ENCODE results near the gene PLEKHG7. TPM values are rescaled to one million over a fixed set of nuclear protein-coding genes. Genes with fewer than 3 reads are reported as not detected.

The PLEKHG7 gene
- total RNA-seq, 1 experiment from 2014 or later: not detected

GRCh38 chr12:92733181-92733580, 30.4 kb downstream of the PLEKHG7 start:
- H3K27ac ChIP-seq (ENCODE audit: low read depth, low read length): no peak overlapping the region
- intact Hi-C loops (cut with micrococcal nuclease): no loop called here
- ChIA-PET POLR2A (no interaction called here), RAD21 (ENCODE audit: low non-redundant PET in 1 of 2, low total read pairs in 2 of 2, uncharacterized antibody in 2 of 2, unreplicated experiment in 2 of 2) (no interaction called here), CTCF (no interaction called here)
- no peak overlapping the region for H2AFZ ChIP-seq (ENCODE audit: low read depth, low read length, poor library complexity, severe bottlenecking)
- H3K9me2 ChIP-seq (ENCODE audit: insufficient read depth): no peaks in the 10 kb centered on the region
- H3K4me2 ChIP-seq (ENCODE audit: low read length): no peak overlapping the region
- no peak overlapping the region for H3K4me3 ChIP-seq (replicated peaks in 1 of 2; ENCODE audit: low read depth in 1 of 2, low read length in 2 of 2)
- no peaks in the 10 kb centered on the region for H3K27me3 ChIP-seq (ENCODE audit: insufficient read depth, low read length)
- TF ChIP-seq SIN3A (IDR thresholded peaks at IDR 0.05; ENCODE audit: low read depth) (no peak), ATF3 (IDR thresholded peaks at IDR 0.05) (no peak), EZH2 (IDR thresholded peaks at IDR 0.05) (no peak), POLR2AphosphoS5 (IDR thresholded peaks at IDR 0.05; ENCODE audit: low read depth, low read length) (no peak), RAD21 (IDR thresholded peaks at IDR 0.05; ENCODE audit: low read depth) (no peak)
- H3K4me1 ChIP-seq (ENCODE audit: control insufficient read depth in 1 of 2, insufficient read depth in 2 of 2, low read length in 2 of 2): no peaks in the 10 kb centered on the region; a peak in 1 of 4 replicates
- BruUV-seq (replicated peaks): no TSS peak
- H3K36me3 ChIP-seq (ENCODE audit: control insufficient read depth in 1 of 2, insufficient read depth in 2 of 2, low read length in 2 of 2): no peaks in the 10 kb centered on the region
- DNase-seq (ENCODE audit: low read depth, low spot score) (no peak), ATAC-seq (no peak)
- H3K9me3 ChIP-seq (ENCODE audit: control insufficient read depth in 1 of 2, insufficient read depth in 1 of 2, low read depth in 1 of 2, low read length in 2 of 2): no peaks in the 10 kb centered on the region
- H4K20me1 ChIP-seq (ENCODE audit: insufficient read depth): no peaks in the 10 kb centered on the region
- no peak overlapping the region for H3K9ac ChIP-seq (ENCODE audit: low read length)
- H3K79me2 ChIP-seq (ENCODE audit: insufficient read depth, low read length): no peaks in the 10 kb centered on the region

GRCh38 chr12:92733661-92734060, 30.9 kb downstream of the PLEKHG7 start:
- no peak for TF ChIP-seq EGR1 (IDR thresholded peaks at IDR 0.05; ENCODE audit: low read depth)
- no peak for TF ChIP-seq EZH2 (IDR thresholded peaks at IDR 0.05)
- no peak for TF ChIP-seq REST (IDR thresholded peaks at IDR 0.05; ENCODE audit: low read depth)
- no peak for TF ChIP-seq POLR2A (IDR thresholded peaks at IDR 0.05; ENCODE audit: borderline replicate concordance, extremely low read depth, insufficient read depth, insufficient read length)
- no peak for TF ChIP-seq SIN3A (IDR thresholded peaks at IDR 0.05; ENCODE audit: low read depth)
- no peak for TF ChIP-seq ZBTB33 (IDR thresholded peaks at IDR 0.05; ENCODE audit: extremely low read depth, insufficient replicate concordance, low read length)
- TF ChIP-seq FOSL1 (IDR thresholded peaks at IDR 0.05; ENCODE audit: low read depth): no peak
- no peak for TF ChIP-seq CBX3 (IDR thresholded peaks at IDR 0.05; ENCODE audit: low read depth)
- TF ChIP-seq EZH2phosphoT487 (IDR thresholded peaks at IDR 0.05; ENCODE audit: borderline replicate concordance): no peak
- no peak for TF ChIP-seq ZFX (IDR thresholded peaks at IDR 0.05)
- TF ChIP-seq SRF (IDR thresholded peaks at IDR 0.05; ENCODE audit: low read depth): no peak
- TF ChIP-seq ATF3 (IDR thresholded peaks at IDR 0.05): no peak
- TF ChIP-seq ZNF274 (IDR thresholded peaks at IDR 0.05; ENCODE audit: low read depth, low read length): no peak
- TF ChIP-seq RAD21 (IDR thresholded peaks at IDR 0.05; ENCODE audit: low read depth): no peak
- no peaks in the 10 kb centered on the region for H3K36me3 ChIP-seq (ENCODE audit: control insufficient read depth in 1 of 2, insufficient read depth in 2 of 2, low read length in 2 of 2)
- ChIA-PET RAD21 (ENCODE audit: low non-redundant PET in 1 of 2, low total read pairs in 2 of 2, uncharacterized antibody in 2 of 2, unreplicated experiment in 2 of 2) (no interaction called here), CTCF (no interaction called here), POLR2A (no interaction called here)
- intact Hi-C loops (cut with micrococcal nuclease): no loop called here
- H4K20me1 ChIP-seq (ENCODE audit: insufficient read depth): no peaks in the 10 kb centered on the region
- no peaks in the 10 kb centered on the region; a peak in 1 of 4 replicates for H3K4me1 ChIP-seq (ENCODE audit: control insufficient read depth in 1 of 2, insufficient read depth in 2 of 2, low read length in 2 of 2)
- H3K4me2 ChIP-seq (ENCODE audit: low read length): no peak overlapping the region
- H3K9me3 ChIP-seq (ENCODE audit: control insufficient read depth in 1 of 2, insufficient read depth in 1 of 2, low read depth in 1 of 2, low read length in 2 of 2): no peaks in the 10 kb centered on the region
- H3K9me2 ChIP-seq (ENCODE audit: insufficient read depth): no peaks in the 10 kb centered on the region
- H3K9ac ChIP-seq (ENCODE audit: low read length): no peak overlapping the region
- H3K4me3 ChIP-seq (replicated peaks in 1 of 2; ENCODE audit: low read depth in 1 of 2, low read length in 2 of 2): no peak overlapping the region
- H3K27me3 ChIP-seq (ENCODE audit: insufficient read depth, low read length): no peaks in the 10 kb centered on the region
- ATAC-seq (no peak), DNase-seq (ENCODE audit: low read depth, low spot score) (no peak)
- no peak overlapping the region for H3K27ac ChIP-seq (ENCODE audit: low read depth, low read length)
- no peak overlapping the region for H2AFZ ChIP-seq (ENCODE audit: low read depth, low read length, poor library complexity, severe bottlenecking)
- no TSS peak for BruUV-seq (replicated peaks)
- H3K79me2 ChIP-seq (ENCODE audit: insufficient read depth, low read length): no peaks in the 10 kb centered on the region

Measured in HCT116 (cell line).